ENCODE data around the gene TLR1. TPM values are rescaled to one million over a fixed set of nuclear protein-coding genes. Genes with fewer than 3 reads are reported as not detected.

Gene TLR1
- total and polyA plus RNA-seq, 5 donors from 2014 or later, result 6.1 to 13.3 (median 7.7) TPM

- Mint-ChIP-seq H3K9me3 (peaks cover 0 to 3% (median 0%) of the 10 kb centered on the region in 7 donors), H3K36me3 (peaks cover 4% of the 10 kb centered on the region), H3K27ac (no peak overlapping the region), H3K4me3 (no peak overlapping the region), H3K4me1 (peaks cover 0 to 19% (median 10%) of the 10 kb centered on the region in 4 donors), H3K27me3 (peaks cover 13% of the 10 kb centered on the region)
- DNase-seq (no peak), ATAC-seq (ENCODE audit: low read depth in 2 of 2) (no peak)
- no peak overlapping the region for H3K27ac ChIP-seq (ENCODE audit: insufficient read depth, low read length, poor library complexity, severe bottlenecking)
- H3K9me3 ChIP-seq (ENCODE audit: control insufficient read depth in 2 of 2, low read length in 2 of 2), result no peaks in the 10 kb centered on the region
- H3K36me3 ChIP-seq (ENCODE audit: control insufficient read depth, insufficient read depth, low read length), result no peaks in the 10 kb centered on the region
- H3K4me3 ChIP-seq (ENCODE audit: low read depth, low read length), result no peak overlapping the region
- no peaks in the 10 kb centered on the region for H3K4me1 ChIP-seq (ENCODE audit: control insufficient read depth, insufficient read depth, low read length, poor library complexity, severe bottlenecking)
- H3K27me3 ChIP-seq (ENCODE audit: control insufficient read depth, insufficient read depth, low read length), result no peaks in the 10 kb centered on the region
Measured at GRCh38 chr4:38762560-38762959, 42.0 kb downstream of the TLR1 start.

GRCh38 chr4:38759790-38760122, 44.8 kb downstream of the TLR1 start:
- H3K4me3 Mint-ChIP-seq, result no peak overlapping the region
- H3K4me1 Mint-ChIP-seq, result peaks cover 0 to 19% (median 10%) of the 10 kb centered on the region in 4 donors
- no peak for ATAC-seq (ENCODE audit: low read depth in 2 of 2)
- no peaks in the 10 kb centered on the region for H3K9me3 Mint-ChIP-seq
- Histone ChIP-seq H3K36me3 (ENCODE audit: control insufficient read depth, insufficient read depth, low read length) (no peaks in the 10 kb centered on the region), H3K27me3 (ENCODE audit: control insufficient read depth, insufficient read depth, low read length) (no peaks in the 10 kb centered on the region), H3K27ac (ENCODE audit: insufficient read depth, low read length, poor library complexity, severe bottlenecking) (no peak overlapping the region), H3K9me3 (ENCODE audit: control insufficient read depth in 2 of 2, low read length in 2 of 2) (no peaks in the 10 kb centered on the region), H3K4me1 (ENCODE audit: control insufficient read depth, insufficient read depth, low read length, poor library complexity, severe bottlenecking) (no peaks in the 10 kb centered on the region), H3K4me3 (ENCODE audit: low read depth, low read length) (no peak overlapping the region)
- H3K27me3 Mint-ChIP-seq, result peaks cover 7% of the 10 kb centered on the region
- H3K27ac Mint-ChIP-seq, result no peak overlapping the region
- H3K36me3 Mint-ChIP-seq, result no peaks in the 10 kb centered on the region
- no peak for DNase-seq

GRCh38 chr4:38759113-38759789, 45.3 kb downstream of the TLR1 start:
- Histone ChIP-seq H3K4me3 (ENCODE audit: low read depth, low read length) (no peak overlapping the region), H3K9me3 (ENCODE audit: control insufficient read depth in 2 of 2, low read length in 2 of 2) (no peaks in the 10 kb centered on the region), H3K27ac (ENCODE audit: insufficient read depth, low read length, poor library complexity, severe bottlenecking) (no peak overlapping the region), H3K36me3 (ENCODE audit: control insufficient read depth, insufficient read depth, low read length) (no peaks in the 10 kb centered on the region), H3K27me3 (ENCODE audit: control insufficient read depth, insufficient read depth, low read length) (no peaks in the 10 kb centered on the region), H3K4me1 (ENCODE audit: control insufficient read depth, insufficient read depth, low read length, poor library complexity, severe bottlenecking) (no peaks in the 10 kb centered on the region)
- Mint-ChIP-seq H3K9me3 (no peaks in the 10 kb centered on the region), H3K36me3 (no peaks in the 10 kb centered on the region), H3K27me3 (peaks cover 7% of the 10 kb centered on the region), H3K4me1 (peaks cover 0 to 19% (median 10%) of the 10 kb centered on the region in 4 donors), H3K27ac (no peak overlapping the region), H3K4me3 (peak overlapping the region in 1 of 4 donors; percentile 21)
- DNase-seq (peak; percentile 32 to 76 (median 62)), ATAC-seq (ENCODE audit: low read depth in 2 of 2) (peak; percentile 62 to 63)

- peak in 1 of 3 donors; percentile 54 for DNase-seq
- H3K36me3 Mint-ChIP-seq, result no peaks in the 10 kb centered on the region
- Histone ChIP-seq H3K4me3 (ENCODE audit: low read depth, low read length) (no peak overlapping the region), H3K36me3 (ENCODE audit: control insufficient read depth, insufficient read depth, low read length) (no peaks in the 10 kb centered on the region), H3K4me1 (ENCODE audit: control insufficient read depth, insufficient read depth, low read length, poor library complexity, severe bottlenecking) (no peaks in the 10 kb centered on the region), H3K27ac (ENCODE audit: insufficient read depth, low read length, poor library complexity, severe bottlenecking) (no peak overlapping the region), H3K27me3 (ENCODE audit: control insufficient read depth, insufficient read depth, low read length) (no peaks in the 10 kb centered on the region), H3K9me3 (ENCODE audit: control insufficient read depth in 2 of 2, low read length in 2 of 2) (no peaks in the 10 kb centered on the region)
- H3K27me3 Mint-ChIP-seq, result peaks cover 7% of the 10 kb centered on the region
- peaks cover 0 to 19% (median 10%) of the 10 kb centered on the region in 4 donors for H3K4me1 Mint-ChIP-seq
- ATAC-seq (ENCODE audit: low read depth in 2 of 2), result no peak
- no peak overlapping the region for H3K27ac Mint-ChIP-seq
- no peaks in the 10 kb centered on the region for H3K9me3 Mint-ChIP-seq
- H3K4me3 Mint-ChIP-seq, result no peak overlapping the region
Measured at GRCh38 chr4:38757945-38758600, 46.5 kb downstream of the TLR1 start.

GRCh38 chr4:38752941-38753806, 51.4 kb downstream of the TLR1 start:
- Histone ChIP-seq H3K4me3 (ENCODE audit: low read depth, low read length) (no peak overlapping the region), H3K4me1 (ENCODE audit: control insufficient read depth, insufficient read depth, low read length, poor library complexity, severe bottlenecking) (peaks cover 4% of the 10 kb centered on the region), H3K9me3 (ENCODE audit: control insufficient read depth in 2 of 2, low read length in 2 of 2) (peaks cover 2 to 4% of the 10 kb centered on the region in 2 experiments), H3K27ac (ENCODE audit: insufficient read depth, low read length, poor library complexity, severe bottlenecking) (no peak overlapping the region), H3K36me3 (ENCODE audit: control insufficient read depth, insufficient read depth, low read length) (no peaks in the 10 kb centered on the region), H3K27me3 (ENCODE audit: control insufficient read depth, insufficient read depth, low read length) (no peaks in the 10 kb centered on the region)
- no peak overlapping the region for H3K4me3 Mint-ChIP-seq
- H3K27me3 Mint-ChIP-seq, result peaks cover 6% of the 10 kb centered on the region
- ATAC-seq (ENCODE audit: low read depth in 2 of 2) (no peak), DNase-seq (peak in 1 of 3 donors; percentile 31)
- peaks cover 0 to 9% (median under 1%) of the 10 kb centered on the region in 7 donors for H3K9me3 Mint-ChIP-seq
- peaks cover 0 to 6% (median 4%) of the 10 kb centered on the region in 4 donors for H3K4me1 Mint-ChIP-seq
- H3K27ac Mint-ChIP-seq, result no peak overlapping the region
- peaks cover 6% of the 10 kb centered on the region for H3K36me3 Mint-ChIP-seq

GRCh38 chr4:38752372-38752940, 52.1 kb downstream of the TLR1 start:
- Mint-ChIP-seq H3K27me3 (peaks cover 6% of the 10 kb centered on the region), H3K4me3 (no peak overlapping the region), H3K9me3 (peaks cover 0 to 11% (median 2%) of the 10 kb centered on the region in 7 donors), H3K27ac (peak overlapping the region in 1 of 3 donors; percentile 89), H3K36me3 (peaks cover 6% of the 10 kb centered on the region), H3K4me1 (peaks cover 0 to 6% (median 4%) of the 10 kb centered on the region in 4 donors)
- ATAC-seq (ENCODE audit: low read depth in 2 of 2) (peak; percentile 37 to 69), DNase-seq (peak in 1 of 3 donors; percentile 73)
- Histone ChIP-seq H3K4me3 (ENCODE audit: low read depth, low read length) (no peak overlapping the region), H3K36me3 (ENCODE audit: control insufficient read depth, insufficient read depth, low read length) (no peaks in the 10 kb centered on the region), H3K27ac (ENCODE audit: insufficient read depth, low read length, poor library complexity, severe bottlenecking) (no peak overlapping the region), H3K4me1 (ENCODE audit: control insufficient read depth, insufficient read depth, low read length, poor library complexity, severe bottlenecking) (peaks cover 4% of the 10 kb centered on the region), H3K9me3 (ENCODE audit: control insufficient read depth in 2 of 2, low read length in 2 of 2) (peaks cover 4 to 9% of the 10 kb centered on the region in 2 experiments), H3K27me3 (ENCODE audit: control insufficient read depth, insufficient read depth, low read length) (no peaks in the 10 kb centered on the region)

- DNase-seq (no peak), ATAC-seq (ENCODE audit: low read depth in 2 of 2) (no peak)
- H3K4me1 ChIP-seq (ENCODE audit: control insufficient read depth, insufficient read depth, low read length, poor library complexity, severe bottlenecking), result peaks cover 4% of the 10 kb centered on the region
- Mint-ChIP-seq H3K36me3 (peaks cover 13% of the 10 kb centered on the region), H3K4me1 (peaks cover 0 to 6% (median 4%) of the 10 kb centered on the region in 4 donors), H3K4me3 (no peak overlapping the region), H3K9me3 (peaks cover 0 to 18% (median 6%) of the 10 kb centered on the region in 7 donors), H3K27me3 (peaks cover 11% of the 10 kb centered on the region), H3K27ac (no peak overlapping the region)
- peaks cover 4 to 16% of the 10 kb centered on the region in 2 experiments for H3K9me3 ChIP-seq (ENCODE audit: control insufficient read depth in 2 of 2, low read length in 2 of 2)
- no peak overlapping the region for H3K4me3 ChIP-seq (ENCODE audit: low read depth, low read length)
- no peaks in the 10 kb centered on the region for H3K36me3 ChIP-seq (ENCODE audit: control insufficient read depth, insufficient read depth, low read length)
- no peak overlapping the region for H3K27ac ChIP-seq (ENCODE audit: insufficient read depth, low read length, poor library complexity, severe bottlenecking)
- no peaks in the 10 kb centered on the region for H3K27me3 ChIP-seq (ENCODE audit: control insufficient read depth, insufficient read depth, low read length)
Measured at GRCh38 chr4:38751341-38752010, 53.1 kb downstream of the TLR1 start.

Data from CD4-positive, CD25-positive, alpha-beta regulatory T cell (primary cell).